ACC112 (cell line): ENCODE measurements around the gene SYNJ2.
A peak's percentile ranks its signal among the peaks of the same experiment; 100 is the strongest.

Source experiments
- H2AFZ ChIP-seq: fragments of 200-600 bp; sonication (generic); one replicate; pipeline ENCODE4 v1.6.0; 2017; ENCODE audit warnings: antibody characterized with exemption, low read length; ENCODE audit not compliant: unreplicated experiment
- H3K27ac ChIP-seq: fragments of 200-600 bp; sonication (generic); 2 replicates; pipeline ENCODE4 v1.5.1; 2014; ENCODE audit warnings: low read depth, mild to moderate bottlenecking, antibody characterized with exemption, low read length, moderate library complexity
- H3K27me3 ChIP-seq: fragments of 200-600 bp; sonication (generic); 2 replicates; pipeline ENCODE4 v1.6.1; 2014; ENCODE audit warnings: mild to moderate bottlenecking, antibody characterized with exemption, low read length, moderate library complexity, mixed read lengths; ENCODE audit not compliant: insufficient read depth
- H3K36me3 ChIP-seq: fragments of 200-600 bp; sonication (generic); 2 replicates; pipeline ENCODE4 v1.6.1; 2016; ENCODE audit warnings: mild to moderate bottlenecking, antibody characterized with exemption, low read length, moderate library complexity, mixed read lengths; ENCODE audit not compliant: insufficient read depth
- H3K4me1 ChIP-seq: fragments of 200-600 bp; sonication (generic); one replicate; pipeline ENCODE4 v1.6.1; 2016; ENCODE audit warnings: low read length, mixed read lengths; ENCODE audit not compliant: insufficient read depth, unreplicated experiment, control insufficient read depth
- H3K4me3 ChIP-seq: fragments of 200-600 bp; sonication (generic); 2 replicates; pipeline ENCODE4 v1.5.1; 2014; ENCODE audit warnings: mild to moderate bottlenecking, low read depth, low read length
- H3K79me2 ChIP-seq: fragments of 200-600 bp; sonication (generic); one replicate; pipeline ENCODE4 v1.6.0; 2016; ENCODE audit warnings: low read length; ENCODE audit not compliant: control insufficient read depth, unreplicated experiment, insufficient read depth

The SYNJ2 gene

DNA sequence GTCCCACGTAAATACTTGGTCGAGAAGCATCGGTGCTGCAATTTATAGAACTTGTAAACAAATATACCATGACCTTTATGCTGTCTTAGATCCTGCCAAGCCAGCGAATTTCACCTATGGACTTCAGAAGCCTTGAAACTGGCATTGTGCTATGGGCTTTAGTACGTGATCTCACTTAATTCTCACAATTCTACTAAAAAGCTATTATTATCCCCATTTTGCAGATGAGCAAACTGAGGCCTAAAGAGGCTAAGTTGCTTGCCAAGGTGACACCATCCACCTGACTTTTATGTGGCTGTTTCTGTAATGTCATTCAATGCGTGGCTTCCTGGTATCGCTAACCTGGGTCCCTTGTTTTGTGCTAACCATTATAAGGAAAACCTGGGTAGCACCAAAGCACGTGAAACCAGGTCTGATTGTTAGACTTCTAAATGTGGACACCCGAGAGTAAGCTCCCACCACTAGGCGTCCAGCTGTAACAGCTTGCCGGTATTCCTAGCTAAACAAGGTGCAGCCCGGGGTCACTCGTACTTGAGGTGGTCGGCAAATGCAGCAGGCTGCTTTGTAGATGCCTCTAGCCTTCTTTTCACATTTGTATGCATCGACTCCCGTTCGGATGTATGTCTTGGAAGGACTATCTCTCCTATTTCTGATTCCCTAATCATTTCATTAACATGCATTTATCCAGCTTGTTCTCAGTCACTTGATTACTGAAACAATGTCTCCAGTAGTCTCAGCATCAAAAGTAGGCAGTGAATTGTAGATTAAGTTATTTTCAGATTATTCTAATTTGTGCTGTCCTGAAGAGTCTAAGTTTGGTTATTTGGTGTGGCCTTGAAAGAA, 1.1 kb downstream of the SYNJ2 start:
- H3K79me2 ChIP-seq, result peaks cover 56% of the 10 kb centered on the region

DNA sequence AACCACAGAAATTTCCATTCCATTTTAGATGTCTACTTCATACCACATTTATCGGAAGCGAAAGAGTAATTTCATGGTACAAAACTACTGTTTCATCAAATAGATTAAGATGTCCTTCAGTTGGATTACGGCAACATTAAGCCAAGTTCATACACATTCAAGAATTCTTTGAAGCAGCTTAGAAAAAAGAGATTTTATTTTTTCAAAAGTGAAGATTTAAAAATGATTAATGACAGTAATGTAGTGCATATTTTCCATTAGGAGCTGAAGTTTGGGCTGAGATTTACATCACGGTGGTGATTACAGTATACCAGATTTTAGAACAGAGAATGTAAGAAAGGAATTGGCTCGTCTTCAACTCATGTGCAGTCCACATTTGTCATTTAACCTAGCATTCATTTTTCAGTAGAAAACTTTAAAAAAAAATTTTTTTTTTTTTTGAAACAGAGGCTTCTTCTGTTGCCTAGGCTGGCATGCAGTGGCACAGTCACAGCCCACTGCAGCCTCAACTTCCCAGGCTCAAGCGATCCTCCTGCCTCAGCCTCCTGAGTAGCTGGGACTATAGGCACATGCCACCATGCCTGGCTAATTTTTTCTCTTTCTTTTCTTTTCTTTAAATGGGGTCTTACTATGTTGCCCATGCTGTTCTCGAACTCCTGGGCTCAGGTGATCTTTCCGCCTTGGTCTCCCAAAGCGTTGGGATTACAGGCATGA, 1.9 kb downstream of the SYNJ2 start:
- Histone ChIP-seq H3K4me3 (peak overlapping the region; percentile 87), H3K79me2 (peaks cover 64% of the 10 kb centered on the region), H3K36me3 (no peaks in the 10 kb centered on the region), H3K27me3 (no peaks in the 10 kb centered on the region), H3K4me1 (peaks cover 21% of the 10 kb centered on the region), H3K27ac (peak overlapping the region; percentile 13), H2AFZ (no peak overlapping the region)

More for the DNA sequence above, 1.1 kb downstream of the SYNJ2 start:
- Histone ChIP-seq H3K36me3 (no peaks in the 10 kb centered on the region), H3K4me3 (peak overlapping the region; percentile 87), H3K27ac (peak overlapping the region; percentile 13), H2AFZ (no peak overlapping the region), H3K27me3 (no peaks in the 10 kb centered on the region), H3K4me1 (peaks cover 19% of the 10 kb centered on the region)

DNA sequence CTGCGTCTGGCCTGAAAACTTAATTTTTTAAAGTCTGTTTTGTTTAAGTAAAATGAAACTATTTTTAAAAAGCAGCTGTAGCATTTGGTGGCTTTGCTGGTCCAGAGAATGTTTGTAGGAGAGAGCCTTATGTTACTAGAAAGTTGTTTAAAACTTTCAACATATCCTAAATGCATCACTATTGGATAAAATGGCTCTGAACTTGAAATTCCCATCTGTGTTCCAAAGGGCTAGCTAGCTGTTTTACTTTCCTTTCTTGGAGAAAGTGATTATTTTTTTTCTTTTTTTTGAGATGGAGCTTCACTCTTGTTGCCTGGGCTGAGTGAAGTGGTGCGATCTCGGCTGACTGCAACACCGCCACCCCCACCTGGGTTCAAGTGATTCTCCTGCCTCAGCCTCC, 2.5 kb downstream of the SYNJ2 start:
- H3K27me3 ChIP-seq, result no peaks in the 10 kb centered on the region
- H3K27ac ChIP-seq, result no peak overlapping the region
- H2AFZ ChIP-seq, result no peak overlapping the region
- H3K4me3 ChIP-seq, result peak overlapping the region; percentile 87
- H3K79me2 ChIP-seq, result peaks cover 70% of the 10 kb centered on the region
- H3K36me3 ChIP-seq, result no peaks in the 10 kb centered on the region
- peaks cover 27% of the 10 kb centered on the region for H3K4me1 ChIP-seq

GRCh38 chr6:157984686-157985225, 3.1 kb downstream of the SYNJ2 start:
- Histone ChIP-seq H3K27ac (no peak overlapping the region), H2AFZ (no peak overlapping the region), H3K36me3 (no peaks in the 10 kb centered on the region), H3K4me3 (peak overlapping the region; percentile 87; the same call in 1 of the 2 replicates), H3K27me3 (no peaks in the 10 kb centered on the region), H3K79me2 (peaks cover 75% of the 10 kb centered on the region), H3K4me1 (peaks cover 33% of the 10 kb centered on the region)

DNA sequence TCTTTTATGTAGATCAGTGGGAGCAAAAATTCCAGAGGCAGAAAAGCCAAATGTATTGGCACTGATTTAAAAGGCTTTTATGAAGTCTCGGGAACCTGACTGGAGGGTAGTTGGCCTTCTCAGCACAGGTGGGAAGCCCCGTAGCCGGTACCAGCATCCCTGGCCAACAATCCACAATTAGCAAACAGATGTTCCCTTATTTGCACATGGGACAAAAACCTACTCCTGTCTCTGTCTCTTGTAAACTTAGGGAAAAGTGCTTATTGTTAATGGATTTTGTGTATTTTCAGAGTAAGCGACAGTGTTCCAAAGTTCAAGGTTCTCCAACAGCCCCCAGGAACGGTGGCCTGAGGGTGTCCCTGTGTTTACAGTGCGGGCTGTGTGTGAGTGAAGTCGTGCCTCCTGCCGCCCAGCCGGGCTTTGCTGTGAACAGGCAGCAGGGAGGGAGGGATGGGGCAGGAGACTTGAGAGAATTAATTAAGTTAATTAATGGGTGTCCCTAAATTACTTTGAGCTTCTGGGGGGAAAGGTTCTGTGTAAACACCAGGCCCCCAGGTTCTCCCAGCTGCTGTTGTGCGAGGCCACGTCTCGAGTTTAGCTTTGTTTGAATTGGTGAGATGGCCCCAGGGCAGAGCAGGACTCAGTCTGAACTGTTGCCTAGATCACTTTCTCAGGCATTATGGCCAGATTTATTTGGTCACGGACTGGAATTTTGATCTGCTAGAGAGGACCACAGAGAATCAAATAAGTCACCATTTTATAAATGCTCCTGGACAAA, 3.9 kb downstream of the SYNJ2 start:
- no peak overlapping the region for H2AFZ ChIP-seq

GRCh38 chr6:157987788-157988699, 6.4 kb downstream of the SYNJ2 start:
- H3K27ac ChIP-seq, result no peak overlapping the region
- no peaks in the 10 kb centered on the region for H3K36me3 ChIP-seq
- H3K79me2 ChIP-seq, result peaks cover 98% of the 10 kb centered on the region
- H3K27me3 ChIP-seq, result no peaks in the 10 kb centered on the region
- no peak overlapping the region for H2AFZ ChIP-seq
- H3K4me1 ChIP-seq, result peaks cover 39% of the 10 kb centered on the region
- H3K4me3 ChIP-seq, result no peak overlapping the region

More for the DNA sequence above, 3.9 kb downstream of the SYNJ2 start:
- H3K27ac ChIP-seq, result no peak overlapping the region
- H3K79me2 ChIP-seq, result peaks cover 83% of the 10 kb centered on the region
- no peak overlapping the region for H3K4me3 ChIP-seq
- peaks cover 39% of the 10 kb centered on the region for H3K4me1 ChIP-seq
- H3K36me3 ChIP-seq, result no peaks in the 10 kb centered on the region
- no peaks in the 10 kb centered on the region for H3K27me3 ChIP-seq

- Histone ChIP-seq H3K27ac (no peak overlapping the region), H3K27me3 (no peaks in the 10 kb centered on the region), H3K4me3 (no peak overlapping the region), H2AFZ (no peak overlapping the region), H3K79me2 (peaks cover 96% of the 10 kb centered on the region), H3K36me3 (no peaks in the 10 kb centered on the region), H3K4me1 (peaks cover 45% of the 10 kb centered on the region)
Measured at GRCh38 chr6:157988700-157989063, 7.0 kb downstream of the SYNJ2 start.

GRCh38 chr6:157989541-157990289, 8.1 kb downstream of the SYNJ2 start:
- H3K27ac ChIP-seq, result no peak overlapping the region
- no peaks in the 10 kb centered on the region for H3K27me3 ChIP-seq
- H3K79me2 ChIP-seq, result peaks cover 96% of the 10 kb centered on the region
- H3K36me3 ChIP-seq, result no peaks in the 10 kb centered on the region
- H3K4me1 ChIP-seq, result peaks cover 48% of the 10 kb centered on the region
- H2AFZ ChIP-seq, result no peak overlapping the region
- no peak overlapping the region for H3K4me3 ChIP-seq

DNA sequence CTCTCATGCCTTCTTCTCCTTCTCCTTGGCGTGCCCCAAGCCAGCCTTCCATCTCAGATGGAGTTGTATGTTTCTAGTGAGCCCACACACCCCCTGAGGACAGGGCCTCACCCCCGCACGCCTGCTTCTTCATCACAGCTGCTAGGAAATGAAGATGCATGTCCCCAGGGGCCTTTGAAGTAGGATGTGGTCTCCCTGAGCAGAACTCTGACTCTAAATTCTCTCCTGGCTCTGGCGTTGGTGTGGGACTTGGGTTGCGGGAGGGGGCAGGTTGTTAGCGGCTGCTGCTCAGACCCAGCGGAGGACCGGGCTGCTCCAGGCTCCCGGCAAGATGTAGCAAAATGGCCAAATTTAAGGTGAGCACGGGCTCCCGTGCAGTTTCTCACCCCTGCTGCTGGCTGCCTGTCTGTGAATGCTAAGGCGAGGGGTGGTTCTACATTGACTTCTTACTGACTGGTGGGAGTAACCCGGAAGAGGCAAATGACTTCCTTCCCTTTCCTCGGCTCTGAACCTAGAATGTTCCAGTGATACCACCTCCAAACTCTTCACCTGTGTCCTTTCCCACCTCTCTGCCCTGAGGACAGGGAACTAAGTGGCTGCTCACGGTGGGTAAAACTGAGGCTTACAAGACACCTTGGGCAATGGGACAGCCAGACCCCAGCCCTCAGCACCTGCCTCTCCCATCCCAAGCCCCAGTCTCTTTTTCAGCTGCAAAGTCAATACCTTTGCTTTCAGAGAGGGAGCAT, 8.8 kb downstream of the SYNJ2 start:
- Histone ChIP-seq H3K79me2 (peaks cover 96% of the 10 kb centered on the region), H3K36me3 (no peaks in the 10 kb centered on the region), H2AFZ (no peak overlapping the region), H3K27ac (no peak overlapping the region), H3K4me3 (no peak overlapping the region), H3K4me1 (peaks cover 43% of the 10 kb centered on the region), H3K27me3 (no peaks in the 10 kb centered on the region)
